HUES48 (cell line): ENCODE measurements around the gene TOMM70.

ENCODE experiments used
- H3K27ac ChIP-seq: one replicate; pipeline ENCODE4 v1.7.0; 2013; ENCODE audit warnings: low read depth, low read length, inconsistent platforms
- H3K27me3 ChIP-seq: 2 replicates; pipeline ENCODE4 v1.6.1; 2013; ENCODE audit warnings: mild to moderate bottlenecking, low read length; ENCODE audit not compliant: control insufficient read depth, insufficient read depth
- H3K36me3 ChIP-seq: 2 replicates; pipeline ENCODE4 v1.6.1; 2013; ENCODE audit warnings: low read length; ENCODE audit not compliant: control insufficient read depth, insufficient read depth
- H3K4me1 ChIP-seq: 2 replicates; pipeline ENCODE4 v1.6.1; 2013; ENCODE audit warnings: mild to moderate bottlenecking, low read length; ENCODE audit not compliant: control insufficient read depth, insufficient read depth
- H3K4me3 ChIP-seq: 2 replicates; pipeline ENCODE4 v1.5.1; 2013; ENCODE audit warnings: mild to moderate bottlenecking, low read depth, low read length
- H3K9ac ChIP-seq: 2 replicates; pipeline ENCODE4 v1.6.1; 2013; ENCODE audit warnings: mild to moderate bottlenecking, low read depth, low read length, moderate library complexity
- H3K9me3 ChIP-seq: 2 replicates; pipeline ENCODE4 v1.6.1; 2013; ENCODE audit warnings: low read length; ENCODE audit not compliant: control insufficient read depth, insufficient read depth

TOMM70 gene

GRCh38 chr3:100396967-100397366 lies 3.9 kb downstream of the TOMM70 start:
- Histone ChIP-seq H3K9me3 (no peaks in the 10 kb centered on the region), H3K27me3 (no peaks in the 10 kb centered on the region), H3K4me3 (no peak overlapping the region), H3K27ac (no peak overlapping the region), H3K4me1 (0 out of 2 replicates have a peak, but pooled peaks cover 8% of the 10 kb centered on the region), H3K36me3 (no peaks in the 10 kb centered on the region), H3K9ac (no peak overlapping the region)

GRCh38 chr3:100395679-100396431 lies 5.0 kb downstream of the TOMM70 start:
- Histone ChIP-seq H3K9ac (no peak overlapping the region), H3K27ac (no peak overlapping the region), H3K36me3 (0 out of 2 replicates have a peak, but pooled peaks cover 3% of the 10 kb centered on the region), H3K4me3 (no peak overlapping the region), H3K4me1 (0 out of 2 replicates have a peak, but pooled peaks cover 8% of the 10 kb centered on the region), H3K9me3 (no peaks in the 10 kb centered on the region), H3K27me3 (no peaks in the 10 kb centered on the region)

- H3K9ac ChIP-seq: no peak overlapping the region
- no peaks in the 10 kb centered on the region for H3K27me3 ChIP-seq
- no peaks in the 10 kb centered on the region for H3K4me1 ChIP-seq
- H3K4me3 ChIP-seq: no peak overlapping the region
- no peak overlapping the region for H3K27ac ChIP-seq
- H3K9me3 ChIP-seq: no peaks in the 10 kb centered on the region
- peaks cover 32% of the 10 kb centered on the region for H3K36me3 ChIP-seq
Observed at GRCh38 chr3:100389025-100389424, 11.9 kb downstream of the TOMM70 start.

GRCh38 chr3:100386437-100387074 lies 14.3 kb downstream of the TOMM70 start:
- Histone ChIP-seq H3K4me1 (no peaks in the 10 kb centered on the region), H3K4me3 (no peak overlapping the region), H3K27me3 (no peaks in the 10 kb centered on the region), H3K9ac (no peak overlapping the region), H3K36me3 (peaks cover 56% of the 10 kb centered on the region), H3K9me3 (no peaks in the 10 kb centered on the region), H3K27ac (no peak overlapping the region)

- Histone ChIP-seq H3K9me3 (no peaks in the 10 kb centered on the region), H3K9ac (no peak overlapping the region), H3K4me1 (no peaks in the 10 kb centered on the region), H3K27ac (no peak overlapping the region), H3K27me3 (no peaks in the 10 kb centered on the region), H3K4me3 (no peak overlapping the region), H3K36me3 (peaks cover 70% of the 10 kb centered on the region)
Observed at GRCh38 chr3:100384733-100385525, 16.0 kb downstream of the TOMM70 start.

GRCh38 chr3:100376301-100376700 lies 24.6 kb downstream of the TOMM70 start:
- H3K9me3 ChIP-seq: no peaks in the 10 kb centered on the region

GRCh38 chr3:100374521-100374920 lies 26.4 kb downstream of the TOMM70 start:
- Histone ChIP-seq H3K27me3 (no peaks in the 10 kb centered on the region), H3K9me3 (no peaks in the 10 kb centered on the region), H3K9ac (no peak overlapping the region), H3K27ac (no peak overlapping the region), H3K36me3 (peaks cover 89% of the 10 kb centered on the region), H3K4me1 (no peaks in the 10 kb centered on the region), H3K4me3 (no peak overlapping the region)

More at GRCh38 chr3:100376301-100376700, 24.6 kb downstream of the TOMM70 start:
- H3K36me3 ChIP-seq: peaks cover 91% of the 10 kb centered on the region
- no peak overlapping the region for H3K4me3 ChIP-seq
- no peaks in the 10 kb centered on the region for H3K27me3 ChIP-seq
- no peak overlapping the region for H3K27ac ChIP-seq
- H3K4me1 ChIP-seq: no peaks in the 10 kb centered on the region
- H3K9ac ChIP-seq: no peak overlapping the region

GRCh38 chr3:100370756-100371155 lies 30.1 kb downstream of the TOMM70 start:
- Histone ChIP-seq H3K9me3 (no peaks in the 10 kb centered on the region), H3K27me3 (no peaks in the 10 kb centered on the region), H3K36me3 (peaks cover 92% of the 10 kb centered on the region)

GRCh38 chr3:100368441-100368840 lies 32.4 kb downstream of the TOMM70 start:
- Histone ChIP-seq H3K27me3 (no peaks in the 10 kb centered on the region), H3K36me3 (peaks cover 94% of the 10 kb centered on the region), H3K9me3 (no peaks in the 10 kb centered on the region), H3K4me1 (no peaks in the 10 kb centered on the region), H3K4me3 (no peak overlapping the region), H3K9ac (no peak overlapping the region), H3K27ac (no peak overlapping the region)

More at GRCh38 chr3:100370756-100371155, 30.1 kb downstream of the TOMM70 start:
- Histone ChIP-seq H3K4me1 (no peaks in the 10 kb centered on the region), H3K9ac (no peak overlapping the region), H3K27ac (no peak overlapping the region), H3K4me3 (no peak overlapping the region)

GRCh38 chr3:100366424-100366823 lies 34.5 kb downstream of the TOMM70 start:
- no peaks in the 10 kb centered on the region for H3K27me3 ChIP-seq
- H3K27ac ChIP-seq: no peak overlapping the region
- no peak overlapping the region for H3K9ac ChIP-seq
- H3K9me3 ChIP-seq: no peaks in the 10 kb centered on the region
- H3K36me3 ChIP-seq: peaks cover 88% of the 10 kb centered on the region
- no peaks in the 10 kb centered on the region for H3K4me1 ChIP-seq
- no peak overlapping the region for H3K4me3 ChIP-seq

GRCh38 chr3:100364421-100364820 lies 36.5 kb downstream of the TOMM70 start:
- H3K36me3 ChIP-seq: peaks cover 71% of the 10 kb centered on the region
- no peak overlapping the region for H3K4me3 ChIP-seq
- H3K4me1 ChIP-seq: no peaks in the 10 kb centered on the region
- H3K9ac ChIP-seq: no peak overlapping the region
- no peaks in the 10 kb centered on the region for H3K9me3 ChIP-seq
- H3K27me3 ChIP-seq: no peaks in the 10 kb centered on the region
- no peak overlapping the region for H3K27ac ChIP-seq
